ENCODE measurements around the gene KRTAP5-1.

KRTAP5-1 gene

GRCh38 chr11:1560649-1561251 lies 24.3 kb downstream of the KRTAP5-1 start:
- ATAC-seq: no peak
- DNase-seq: no peak

GRCh38 chr11:1560002-1560648 lies 25.0 kb downstream of the KRTAP5-1 start:
- ATAC-seq (no peak), DNase-seq (no peak)

GRCh38 chr11:1559111-1559951 lies 25.8 kb downstream of the KRTAP5-1 start:
- ATAC-seq: no peak
- no peak for DNase-seq

GRCh38 chr11:1558775-1559110 lies 26.3 kb downstream of the KRTAP5-1 start:
- DNase-seq (no peak), ATAC-seq (no peak)

- DNase-seq: no peak
- no peak for ATAC-seq
Observed at GRCh38 chr11:1557904-1558774, 26.9 kb downstream of the KRTAP5-1 start.

- DNase-seq (no peak), ATAC-seq (no peak)
Observed at GRCh38 chr11:1557051-1557884, 27.8 kb downstream of the KRTAP5-1 start.

GRCh38 chr11:1556278-1556902 lies 28.7 kb downstream of the KRTAP5-1 start:
- ATAC-seq: no peak
- no peak for DNase-seq

GRCh38 chr11:1555713-1556153 lies 29.4 kb downstream of the KRTAP5-1 start:
- no peak for ATAC-seq
- DNase-seq: no peak

- no peak for ATAC-seq
- no peak for DNase-seq
Observed at GRCh38 chr11:1554981-1555712, 29.9 kb downstream of the KRTAP5-1 start.

- no peak for DNase-seq
- ATAC-seq: no peak
Observed at GRCh38 chr11:1553808-1554594, 31.1 kb downstream of the KRTAP5-1 start.

GRCh38 chr11:1549338-1550330 lies 35.4 kb downstream of the KRTAP5-1 start:
- DNase-seq (no peak), ATAC-seq (no peak)

GRCh38 chr11:1548221-1549070 lies 36.6 kb downstream of the KRTAP5-1 start:
- no peak for ATAC-seq
- no peak for DNase-seq

- DNase-seq (no peak), ATAC-seq (no peak)
Observed at GRCh38 chr11:1547467-1548098, 37.5 kb downstream of the KRTAP5-1 start.

- peak; percentile 66 for DNase-seq
- peak; percentile 64 for ATAC-seq
Observed at GRCh38 chr11:1546536-1547466, 38.3 kb downstream of the KRTAP5-1 start.

- ATAC-seq (no peak), DNase-seq (no peak)
Observed at GRCh38 chr11:1546077-1546535, 39.0 kb downstream of the KRTAP5-1 start.

Measured in stimulated activated naive CD8-positive, alpha-beta T cell treated with anti-CD3 and anti-CD28 coated beads, Interleukin-15, Interleukin-2, amounts not matched to agents 100 U/mL and 50 U/mL, for 24 hours (primary cell).